Measurements from ENCODE around the gene JPT2.

DNA sequence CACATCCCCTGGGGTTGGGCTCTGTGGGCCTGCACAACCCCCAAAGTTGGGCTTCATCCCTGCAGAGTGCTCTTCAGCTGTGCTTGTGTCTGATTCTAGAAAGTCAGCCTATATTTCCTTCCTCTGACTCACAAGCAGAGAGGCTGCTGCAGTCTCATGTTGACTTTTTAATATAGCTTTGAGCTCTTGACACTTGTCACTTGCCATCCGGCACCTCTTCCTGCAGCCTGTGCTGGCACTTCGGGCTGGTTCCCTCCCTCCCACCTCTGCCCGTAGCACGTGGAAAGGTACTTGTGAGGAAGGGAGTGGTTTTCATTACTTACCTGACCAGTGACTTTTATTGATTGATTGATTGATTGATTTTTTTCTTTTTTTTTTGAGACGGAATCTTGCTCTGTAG, 19.0 kb upstream of the JPT2 start:
- TF ChIP-seq PAX5 (IDR thresholded peaks at IDR 0.05; ENCODE audit: insufficient read depth, low read length, severe bottlenecking), result no peak
- TF ChIP-seq POU2F2 (IDR thresholded peaks at IDR 0.05; ENCODE audit: low read depth, low read length), result no peak
